H1 (cell line): Measurements from ENCODE around the gene SBF2. TPM values are rescaled to one million over a fixed set of nuclear protein-coding genes. Genes with fewer than 3 reads are reported as not detected.

Experiments
- EP300 ChIP-seq, 2 experiments: IDR thresholded peaks; 1 replicate in 1 of 2; 2 replicates in 1 of 2; pipeline ENCODE4 v1.6.1; 2011 to 2012; ENCODE audit warnings: low read depth in 2 of 2, low read length in 2 of 2, mild to moderate bottlenecking in 2 of 2, borderline replicate concordance in 1 of 2, inconsistent platforms in 1 of 2, moderate library complexity in 1 of 2
- RXRA ChIP-seq: IDR thresholded peaks from 2 replicates; pipeline ENCODE4 v1.6.1; 2011; ENCODE audit warnings: low read depth, mild to moderate bottlenecking, low read length, moderate library complexity; ENCODE audit not compliant: insufficient read depth
- SP1 ChIP-seq: IDR thresholded peaks from 2 replicates; pipeline ENCODE4 v1.6.1; 2011; ENCODE audit warnings: low read depth, low read length
- polyA plus RNA-seq, 7 experiments: library from polyadenylated mRNA; depleted of rRNA in 3 of 7; stranded (reverse) in 5 of 7; unstranded in 2 of 7; fragments of >200 nt in 5 of 7; fragments of 200-250 nt in 2 of 7; gene quantifications; 1 replicate in 5 of 7; 2 replicates in 1 of 7; 4 replicates in 1 of 7; pipeline versions ENCODE4 v1.2.1 to v1.2.3, GENCODE V29; 2011 to 2013; ENCODE audit warnings: missing spikeins in 2 of 7, mixed read lengths in 2 of 7
- total RNA-seq: library from RNA; stranded (reverse); fragmentation: NEBNext Ultra II Directional; extraction: Animal tissue kit (Norgen Biotek cat#: 25700); gene quantifications from 2 replicates; pipeline ENCODE4 v1.2.1, GENCODE V29; 2021

The SBF2 gene
- total and polyA plus RNA-seq, 2 of the 8 experiments (the other 6 are each of a cell fraction or from before 2014, with no cell fraction given): 36.7 to 50.5 TPM

DNA sequence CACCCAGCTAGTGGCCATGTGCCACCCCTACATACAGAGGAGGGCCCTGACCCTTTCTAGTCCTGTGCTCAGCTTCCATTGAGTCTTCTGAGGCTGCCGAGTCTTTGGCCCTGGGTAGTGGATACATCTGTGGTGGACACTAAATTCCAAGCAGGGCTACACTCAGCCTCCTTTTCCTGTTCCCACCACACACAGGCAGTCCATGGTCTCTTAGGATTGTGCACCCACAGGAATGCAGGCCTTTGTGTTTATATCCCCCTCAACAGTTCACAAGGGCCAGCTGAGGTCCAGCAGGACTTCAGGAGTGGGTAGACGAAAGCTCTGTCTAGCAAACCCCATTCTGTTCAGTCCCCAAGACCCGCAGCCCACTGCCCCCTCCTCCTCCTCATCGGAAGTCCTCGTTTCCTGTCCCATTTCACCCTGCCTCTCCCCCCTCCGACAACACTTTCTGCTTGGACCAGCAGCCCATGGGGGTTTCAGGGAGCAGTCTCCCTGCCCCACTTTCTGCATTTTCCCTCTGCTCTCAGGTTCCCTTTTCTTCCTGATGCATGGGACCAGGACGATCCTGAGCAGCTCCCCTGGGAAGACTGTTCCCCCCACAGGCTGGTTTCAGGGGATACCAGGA lies 538.3 kb downstream of the SBF2 start (continued):
- TF ChIP-seq RXRA: no peak
- no peak for TF ChIP-seq EP300 (IDR thresholded peaks at IDR 0.05; ENCODE audit: borderline replicate concordance in 1 of 2, low read depth in 2 of 2, low read length in 2 of 2)
- no peak for TF ChIP-seq SP1
- TF ChIP-seq, all 59 proteins: peak for 0
